ENCODE data around the gene L2HGDH. TPM values are rescaled to one million over a fixed set of nuclear protein-coding genes. Genes with fewer than 3 reads are reported as not detected.

L2HGDH gene
- polyA plus RNA-seq, 1 of the 3 experiments (the other 2 are of a cell fraction) = 8.4 TPM

DNA sequence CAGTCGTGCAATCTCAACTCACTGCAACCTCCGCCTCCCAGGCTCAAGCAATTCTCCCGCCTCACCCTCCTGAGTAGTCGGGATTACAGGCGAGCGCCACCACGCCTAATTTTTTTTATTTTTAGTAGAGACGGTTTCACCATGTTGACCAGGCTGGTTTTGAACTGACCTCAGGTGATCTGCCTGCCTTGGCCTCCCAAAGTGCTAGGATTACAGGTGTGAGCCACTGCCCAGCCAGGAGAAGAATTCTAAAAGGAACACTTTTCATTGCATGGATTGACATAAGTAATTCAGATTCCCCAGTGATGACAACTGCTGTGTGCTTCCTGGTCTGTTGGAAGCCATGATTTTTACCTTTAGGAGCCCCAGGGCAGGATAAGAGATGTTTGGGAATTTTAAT, 22.2 kb upstream of the L2HGDH start:
- no peak for TF ChIP-seq MEF2A (IDR thresholded peaks at IDR 0.05; ENCODE audit: borderline replicate concordance, low read depth)
- TF ChIP-seq FOXJ3 (CRISPR knock-in tag; IDR thresholded peaks at IDR 0.05) = no peak
- TF ChIP-seq, protein P1, sequence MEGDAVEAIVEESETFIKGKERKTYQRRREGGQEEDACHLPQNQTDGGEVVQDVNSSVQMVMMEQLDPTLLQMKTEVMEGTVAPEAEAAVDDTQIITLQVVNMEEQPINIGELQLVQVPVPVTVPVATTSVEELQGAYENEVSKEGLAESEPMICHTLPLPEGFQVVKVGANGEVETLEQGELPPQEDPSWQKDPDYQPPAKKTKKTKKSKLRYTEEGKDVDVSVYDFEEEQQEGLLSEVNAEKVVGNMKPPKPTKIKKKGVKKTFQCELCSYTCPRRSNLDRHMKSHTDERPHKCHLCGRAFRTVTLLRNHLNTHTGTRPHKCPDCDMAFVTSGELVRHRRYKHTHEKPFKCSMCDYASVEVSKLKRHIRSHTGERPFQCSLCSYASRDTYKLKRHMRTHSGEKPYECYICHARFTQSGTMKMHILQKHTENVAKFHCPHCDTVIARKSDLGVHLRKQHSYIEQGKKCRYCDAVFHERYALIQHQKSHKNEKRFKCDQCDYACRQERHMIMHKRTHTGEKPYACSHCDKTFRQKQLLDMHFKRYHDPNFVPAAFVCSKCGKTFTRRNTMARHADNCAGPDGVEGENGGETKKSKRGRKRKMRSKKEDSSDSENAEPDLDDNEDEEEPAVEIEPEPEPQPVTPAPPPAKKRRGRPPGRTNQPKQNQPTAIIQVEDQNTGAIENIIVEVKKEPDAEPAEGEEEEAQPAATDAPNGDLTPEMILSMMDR (IDR thresholded peaks at IDR 0.05) = no peak
- TF ChIP-seq JUND (IDR thresholded peaks at IDR 0.05) = no peak
- TF ChIP-seq NRF1 (IDR thresholded peaks at IDR 0.05; ENCODE audit: low read depth, low read length) = no peak
- TF ChIP-seq, protein P2, sequence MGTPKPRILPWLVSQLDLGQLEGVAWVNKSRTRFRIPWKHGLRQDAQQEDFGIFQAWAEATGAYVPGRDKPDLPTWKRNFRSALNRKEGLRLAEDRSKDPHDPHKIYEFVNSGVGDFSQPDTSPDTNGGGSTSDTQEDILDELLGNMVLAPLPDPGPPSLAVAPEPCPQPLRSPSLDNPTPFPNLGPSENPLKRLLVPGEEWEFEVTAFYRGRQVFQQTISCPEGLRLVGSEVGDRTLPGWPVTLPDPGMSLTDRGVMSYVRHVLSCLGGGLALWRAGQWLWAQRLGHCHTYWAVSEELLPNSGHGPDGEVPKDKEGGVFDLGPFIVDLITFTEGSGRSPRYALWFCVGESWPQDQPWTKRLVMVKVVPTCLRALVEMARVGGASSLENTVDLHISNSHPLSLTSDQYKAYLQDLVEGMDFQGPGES (IDR thresholded peaks at IDR 0.05; ENCODE audit: low read depth, low read length) = no peak
- no peak for TF ChIP-seq RFX5 (IDR thresholded peaks at IDR 0.05; ENCODE audit: low read length)
- TF ChIP-seq, protein P3, sequence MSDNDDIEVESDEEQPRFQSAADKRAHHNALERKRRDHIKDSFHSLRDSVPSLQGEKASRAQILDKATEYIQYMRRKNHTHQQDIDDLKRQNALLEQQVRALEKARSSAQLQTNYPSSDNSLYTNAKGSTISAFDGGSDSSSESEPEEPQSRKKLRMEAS (IDR thresholded peaks at IDR 0.05; ENCODE audit: low read depth) = no peak
- no peak for TF ChIP-seq EP300 (IDR thresholded peaks at IDR 0.05; ENCODE audit: borderline replicate concordance in 1 of 2, low read depth in 1 of 2, low read length in 1 of 2)
- TF ChIP-seq, protein P4, sequence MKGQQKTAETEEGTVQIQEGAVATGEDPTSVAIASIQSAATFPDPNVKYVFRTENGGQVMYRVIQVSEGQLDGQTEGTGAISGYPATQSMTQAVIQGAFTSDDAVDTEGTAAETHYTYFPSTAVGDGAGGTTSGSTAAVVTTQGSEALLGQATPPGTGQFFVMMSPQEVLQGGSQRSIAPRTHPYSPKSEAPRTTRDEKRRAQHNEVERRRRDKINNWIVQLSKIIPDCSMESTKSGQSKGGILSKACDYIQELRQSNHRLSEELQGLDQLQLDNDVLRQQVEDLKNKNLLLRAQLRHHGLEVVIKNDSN (IDR thresholded peaks at IDR 0.05; ENCODE audit: borderline replicate concordance, low read depth) = no peak
- TF ChIP-seq, protein P5, sequence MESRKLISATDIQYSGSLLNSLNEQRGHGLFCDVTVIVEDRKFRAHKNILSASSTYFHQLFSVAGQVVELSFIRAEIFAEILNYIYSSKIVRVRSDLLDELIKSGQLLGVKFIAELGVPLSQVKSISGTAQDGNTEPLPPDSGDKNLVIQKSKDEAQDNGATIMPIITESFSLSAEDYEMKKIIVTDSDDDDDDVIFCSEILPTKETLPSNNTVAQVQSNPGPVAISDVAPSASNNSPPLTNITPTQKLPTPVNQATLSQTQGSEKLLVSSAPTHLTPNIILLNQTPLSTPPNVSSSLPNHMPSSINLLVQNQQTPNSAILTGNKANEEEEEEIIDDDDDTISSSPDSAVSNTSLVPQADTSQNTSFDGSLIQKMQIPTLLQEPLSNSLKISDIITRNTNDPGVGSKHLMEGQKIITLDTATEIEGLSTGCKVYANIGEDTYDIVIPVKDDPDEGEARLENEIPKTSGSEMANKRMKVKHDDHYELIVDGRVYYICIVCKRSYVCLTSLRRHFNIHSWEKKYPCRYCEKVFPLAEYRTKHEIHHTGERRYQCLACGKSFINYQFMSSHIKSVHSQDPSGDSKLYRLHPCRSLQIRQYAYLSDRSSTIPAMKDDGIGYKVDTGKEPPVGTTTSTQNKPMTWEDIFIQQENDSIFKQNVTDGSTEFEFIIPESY (IDR thresholded peaks at IDR 0.05; ENCODE audit: borderline replicate concordance, low read depth) = no peak
- no peak for TF ChIP-seq EZH2phosphoT487 (IDR thresholded peaks at IDR 0.05; ENCODE audit: borderline replicate concordance, low read depth)
- TF ChIP-seq TCF12 (IDR thresholded peaks at IDR 0.05) = no peak
- no peak for TF ChIP-seq RAD21 (IDR thresholded peaks at IDR 0.05; ENCODE audit: low read length)
- no peak for TF ChIP-seq RCOR1 (IDR thresholded peaks at IDR 0.05; ENCODE audit: low read length)
- TF ChIP-seq MXI1 (IDR thresholded peaks at IDR 0.05; ENCODE audit: low read depth, low read length) = no peak
- TF ChIP-seq FOSL2 (IDR thresholded peaks at IDR 0.05; ENCODE audit: borderline replicate concordance, low read depth) = no peak
- POLR2A ChIA-PET = no interaction called here
- CTCF ChIA-PET = interaction anchor here (0.7 to 11.1 kb wide), 4 partner anchors 8 to 198 kb away, joined by 3 to 140 read pairs (median 8); partner anchors contain the start of gene MAP4K5
- Histone ChIP-seq H3K27me3 (ENCODE audit: insufficient read depth) (no peaks in the 10 kb centered on the region), H3K36me3 (replicated peaks in 1 of 2; ENCODE audit: control insufficient read depth in 1 of 2, insufficient read depth in 2 of 2, low read length in 1 of 2) (peaks cover 5 to 12% of the 10 kb centered on the region in 2 experiments), H2AFZ (ENCODE audit: low read depth) (no peak overlapping the region), H3K79me2 (ENCODE audit: insufficient read depth) (no peaks in the 10 kb centered on the region), H3F3A (replicated peaks; ENCODE audit: insufficient read depth) (no peaks in the 10 kb centered on the region), H3K9ac (no peak overlapping the region), H4K20me1 (ENCODE audit: insufficient read depth) (no peaks in the 10 kb centered on the region), H3K9me2 (no peaks in the 10 kb centered on the region), H3K27ac (ENCODE audit: low read depth in 2 of 2, low read length in 1 of 2) (peak overlapping the region in 1 of 2 experiments; percentile 98; a peak in 2 of 4 replicates), H3K4me2 (no peak overlapping the region), H3K4me1 (ENCODE audit: control insufficient read depth in 1 of 2, insufficient read depth in 2 of 2, low read depth in 1 of 2, low read length in 1 of 2) (peaks cover 17 to 25% of the 10 kb centered on the region in 2 experiments; a peak in 3 of 4 replicates), H3K4me3 (ENCODE audit: low read depth in 2 of 2, low read length in 1 of 2) (no peak overlapping the region), H3K9me3 (no peaks in the 10 kb centered on the region)
- WGBS (ENCODE audit: low lambda C conversion rate) = 95% methylated on average over 8 of the region's 8 CpGs
- no peak for DNase-seq
